Measurements from ENCODE around the gene BEAN1.

The BEAN1 gene

GRCh38 chr16:66419527-66419926 is 7.6 kb upstream of the BEAN1 start:
- DNase-seq = no peak

- DNase-seq = no peak
Observed at GRCh38 chr16:66420396-66420795, 6.7 kb upstream of the BEAN1 start.

- DNase-seq = no peak
Observed at GRCh38 chr16:66421891-66422290, 5.2 kb upstream of the BEAN1 start.

- DNase-seq = no peak
Observed at GRCh38 chr16:66422366-66422765, 4.7 kb upstream of the BEAN1 start.

GRCh38 chr16:66423177-66423576 is 3.9 kb upstream of the BEAN1 start:
- DNase-seq = no peak

- DNase-seq = no peak
Observed at GRCh38 chr16:66425651-66426050, 1.4 kb upstream of the BEAN1 start.

- no peak for DNase-seq
Observed at GRCh38 chr16:66426112-66427035, 721 bp upstream of the BEAN1 start.

- no peak for DNase-seq
Observed at GRCh38 chr16:66427871-66428681, 981 bp downstream of the BEAN1 start.

- no peak for DNase-seq
Observed at GRCh38 chr16:66428682-66429251, 1.7 kb downstream of the BEAN1 start.

- no peak for DNase-seq
Observed at GRCh38 chr16:66429290-66429962, 2.3 kb downstream of the BEAN1 start.

GRCh38 chr16:66430214-66430613 is 3.1 kb downstream of the BEAN1 start:
- no peak for DNase-seq

GRCh38 chr16:66431760-66432159 is 4.7 kb downstream of the BEAN1 start:
- no peak for DNase-seq

- DNase-seq = no peak
Observed at GRCh38 chr16:66432429-66432828, 5.3 kb downstream of the BEAN1 start.

- DNase-seq = no peak
Observed at GRCh38 chr16:66434619-66435430, 7.7 kb downstream of the BEAN1 start.

GRCh38 chr16:66435896-66436295 is 8.8 kb downstream of the BEAN1 start:
- no peak for DNase-seq

GRCh38 chr16:66437391-66437945 is 10.4 kb downstream of the BEAN1 start:
- DNase-seq = no peak

GRCh38 chr16:66438536-66438935 is 11.4 kb downstream of the BEAN1 start:
- DNase-seq = no peak

GRCh38 chr16:66439051-66439730 is 12.1 kb downstream of the BEAN1 start:
- DNase-seq = no peak

GRCh38 chr16:66440271-66440802 is 13.2 kb downstream of the BEAN1 start:
- DNase-seq = no peak

GRCh38 chr16:66440970-66441369 is 13.9 kb downstream of the BEAN1 start:
- DNase-seq = no peak

Data from T-helper 2 cell (primary cell).